WTC11 (cell line): ENCODE results near the gene SMIM10L2A.

Source experiments
- CREM ChIP-seq: sonication (generic); formaldehyde crosslinking; IDR thresholded peaks from 2 replicates; pipeline ENCODE4 v1.8.1; 2022; ENCODE audit warnings: mild to moderate bottlenecking, missing genetic modification reagents, moderate library complexity
- CTCF ChIP-seq: fragments of 200-600 bp; IDR thresholded peaks from 2 replicates; pipeline ENCODE4 v1.8.0; 2022; ENCODE audit warnings: antibody characterized with exemption
- ELF4 ChIP-seq: sonication (generic); formaldehyde crosslinking; IDR thresholded peaks from 2 replicates; pipeline ENCODE4 v1.8.1; 2022; ENCODE audit warnings: low read depth, mild to moderate bottlenecking, moderate library complexity, missing genetic modification reagents
- JUN ChIP-seq: sonication (generic); formaldehyde crosslinking; IDR thresholded peaks from 2 replicates; pipeline ENCODE4 v1.8.0; 2023; ENCODE audit warnings: mild to moderate bottlenecking, missing genetic modification reagents
- STAT6 ChIP-seq: sonication (generic); formaldehyde crosslinking; conservative IDR thresholded peaks from 2 replicates; pipeline ENCODE4 v1.8.1; 2023; ENCODE audit warnings: mild to moderate bottlenecking, low read depth, missing genetic modification reagents, moderate library complexity
- TCF7 ChIP-seq: sonication (generic); formaldehyde crosslinking; IDR thresholded peaks from 2 replicates; pipeline ENCODE4 v1.8.0; 2022; ENCODE audit warnings: mild to moderate bottlenecking, low read depth, missing genetic modification reagents, moderate library complexity
- USF2 ChIP-seq: sonication (generic); formaldehyde crosslinking; IDR thresholded peaks from 2 replicates; pipeline ENCODE4 v1.8.1; 2023; ENCODE audit warnings: mild to moderate bottlenecking, missing genetic modification reagents, moderate library complexity
- TF ChIP-seq, protein P1 (sequence below): sonication (generic); formaldehyde crosslinking; IDR thresholded peaks from 2 replicates; pipeline ENCODE4 v1.8.0; 2022; ENCODE audit warnings: mild to moderate bottlenecking, missing genetic modification reagents
- TF ChIP-seq, protein P2 (sequence below): sonication (generic); formaldehyde crosslinking; conservative IDR thresholded peaks from 2 replicates; pipeline ENCODE4 v1.8.1; 2022; ENCODE audit warnings: mild to moderate bottlenecking, missing genetic modification reagents

- TF ChIP-seq CTCF = no peak
- no peak for TF ChIP-seq CREM (CRISPR knock-in tag)
- no peak for TF ChIP-seq USF2 (CRISPR knock-in tag)
- TF ChIP-seq JUN = no peak
- TF ChIP-seq, protein P1, sequence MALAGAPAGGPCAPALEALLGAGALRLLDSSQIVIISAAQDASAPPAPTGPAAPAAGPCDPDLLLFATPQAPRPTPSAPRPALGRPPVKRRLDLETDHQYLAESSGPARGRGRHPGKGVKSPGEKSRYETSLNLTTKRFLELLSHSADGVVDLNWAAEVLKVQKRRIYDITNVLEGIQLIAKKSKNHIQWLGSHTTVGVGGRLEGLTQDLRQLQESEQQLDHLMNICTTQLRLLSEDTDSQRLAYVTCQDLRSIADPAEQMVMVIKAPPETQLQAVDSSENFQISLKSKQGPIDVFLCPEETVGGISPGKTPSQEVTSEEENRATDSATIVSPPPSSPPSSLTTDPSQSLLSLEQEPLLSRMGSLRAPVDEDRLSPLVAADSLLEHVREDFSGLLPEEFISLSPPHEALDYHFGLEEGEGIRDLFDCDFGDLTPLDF (CRISPR knock-in tag) = no peak
- no peak for TF ChIP-seq ELF4 (CRISPR knock-in tag)
- TF ChIP-seq, protein P2, sequence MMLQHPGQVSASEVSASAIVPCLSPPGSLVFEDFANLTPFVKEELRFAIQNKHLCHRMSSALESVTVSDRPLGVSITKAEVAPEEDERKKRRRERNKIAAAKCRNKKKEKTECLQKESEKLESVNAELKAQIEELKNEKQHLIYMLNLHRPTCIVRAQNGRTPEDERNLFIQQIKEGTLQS (CRISPR knock-in tag) = no peak
- no peak for TF ChIP-seq STAT6 (CRISPR knock-in tag)
- TF ChIP-seq TCF7 = no peak
Observed at GRCh38 chrX:135388841-135389240, 32.9 kb upstream of the SMIM10L2A start.
